HepG2 (cell line): ENCODE measurements around the gene NCOA5. TPM values are rescaled to one million over a fixed set of nuclear protein-coding genes. Genes with fewer than 3 reads are reported as not detected.

Experiments
- AGO2 ChIP-seq: fragments of 200-400 bp; formaldehyde crosslinking; optimal IDR thresholded peaks from 2 replicates; pipeline ENCODE3; 2017; ENCODE audit warnings: mild to moderate bottlenecking, low read depth, low read length, moderate library complexity
- ATF4 ChIP-seq, 2 experiments: fragments of 450-650 bp in 1 of 2; sonication (generic) in 1 of 2; formaldehyde crosslinking; IDR thresholded peaks; 2 replicates each; pipeline versions ENCODE4 v1.5.0 to v1.8.0; 2020 to 2022; ENCODE audit warnings: mild to moderate bottlenecking in 1 of 2, missing genetic modification reagents in 1 of 2
- ATRX ChIP-seq: sonication (generic); formaldehyde crosslinking; IDR thresholded peaks from 2 replicates; pipeline ENCODE4 v1.4.0; 2020; ENCODE audit warnings: missing genetic modification reagents, borderline replicate concordance
- FOXP1 ChIP-seq, 2 experiments: fragments of 450-650 bp in 1 of 2; IDR thresholded peaks; 2 replicates each; pipeline ENCODE4 v1.6.1; 2017 to 2018; ENCODE audit warnings: antibody characterized with exemption in 1 of 2
- GATA4 ChIP-seq: sonication (generic); IDR thresholded peaks from 2 replicates; pipeline ENCODE4 v1.6.1; 2016; ENCODE audit warnings: antibody characterized with exemption, low read depth, borderline replicate concordance
- HNRNPH1 ChIP-seq: fragments of 200-400 bp; formaldehyde crosslinking; optimal IDR thresholded peaks from 2 replicates; pipeline ENCODE3; 2017; ENCODE audit warnings: mild to moderate bottlenecking, low read depth, low read length
- NPAS2 ChIP-seq: sonication (generic); formaldehyde crosslinking; IDR thresholded peaks from 2 replicates; pipeline ENCODE4 v1.8.0; 2022; ENCODE audit warnings: mild to moderate bottlenecking, missing genetic modification reagents, borderline replicate concordance
- ZNF142 ChIP-seq: sonication (generic); formaldehyde crosslinking; IDR thresholded peaks from 2 replicates; pipeline ENCODE4 v1.4.0; 2020; ENCODE audit warnings: missing genetic modification reagents
- ZNF350 ChIP-seq: sonication (generic); formaldehyde crosslinking; IDR thresholded peaks from 2 replicates; pipeline ENCODE4 v1.4.0; 2020; ENCODE audit warnings: mild to moderate bottlenecking, low read depth, missing genetic modification reagents, borderline replicate concordance
- ZNF530 ChIP-seq: sonication (generic); formaldehyde crosslinking; IDR thresholded peaks from 2 replicates; pipeline ENCODE4 v1.5.0; 2020; ENCODE audit warnings: low read depth, mild to moderate bottlenecking, missing genetic modification reagents
- ZNF646 ChIP-seq: sonication (generic); formaldehyde crosslinking; IDR thresholded peaks from 2 replicates; pipeline ENCODE4 v1.9.0; 2021; ENCODE audit warnings: mild to moderate bottlenecking, missing genetic modification reagents
- ZNF660 ChIP-seq: sonication (generic); formaldehyde crosslinking; IDR thresholded peaks from 2 replicates; pipeline ENCODE4 v1.5.1; 2020; ENCODE audit warnings: mild to moderate bottlenecking, low read depth, missing genetic modification reagents, borderline replicate concordance
- polyA plus RNA-seq, 8 experiments: library from polyadenylated mRNA; depleted of rRNA in 3 of 8; stranded (reverse) in 7 of 8; unstranded in 1 of 8; fragments of >200 nt; fragmentation: Illumina TruSeq in 4 of 8; extraction: Trizol in 4 of 8; gene quantifications; 2 replicates each; pipeline versions ENCODE4 v1.2.1 to v1.2.3, GENCODE V29; 2011 to 2016; ENCODE audit warnings: low read depth in 4 of 8, missing spikeins in 1 of 8, mixed read lengths in 1 of 8; ENCODE audit not compliant: insufficient read depth in 1 of 8
- total RNA-seq, 5 experiments: library from RNA; depleted of rRNA; stranded (reverse); fragments of >200 nt; fragmentation: Illumina TruSeq; extraction: Trizol; gene quantifications; 2 replicates each; pipeline ENCODE4 v1.2.3, GENCODE V29; 2016; ENCODE audit warnings: low read depth in 1 of 5

NCOA5 gene
- total and polyA plus RNA-seq, 2 of the 13 experiments (the other 11 are each of a cell fraction or from before 2014, with no cell fraction given) = 16.5 to 28.4 TPM

- TF ChIP-seq ZNF142 (CRISPR knock-in tag) = 0 out of 2 replicates have a peak, but pooled peaks have one; percentile 23
- TF ChIP-seq ZNF660 (CRISPR knock-in tag) = no peak
- TF ChIP-seq ZNF350 (CRISPR knock-in tag) = peak; percentile 64; the same call in 1 of the 2 replicates
- no peak for TF ChIP-seq FOXP1 (IDR thresholded peaks at IDR 0.05)
- TF ChIP-seq FOXP1 (CRISPR knock-in tag; IDR thresholded peaks at IDR 0.05) = peak; percentile 89
- no peak for TF ChIP-seq NPAS2 (CRISPR knock-in tag)
- no peak for TF ChIP-seq ATRX (CRISPR knock-in tag)
- no peak for TF ChIP-seq ZNF646 (CRISPR knock-in tag)
- no peak for TF ChIP-seq GATA4
- TF ChIP-seq AGO2 = no peak
- TF ChIP-seq ATF4 (CRISPR knock-in tag; IDR thresholded peaks at IDR 0.05) = no peak
- no peak for TF ChIP-seq HNRNPH1
- TF ChIP-seq ZNF530 (CRISPR knock-in tag) = no peak
Observed at GRCh38 chr20:46014517-46015396, 75.0 kb downstream of the NCOA5 start (continued).
